GM12878 (cell line): ENCODE results near the gene SLC35F3. TPM values are rescaled to one million over a fixed set of nuclear protein-coding genes. Genes with fewer than 3 reads are reported as not detected.

Experiments
- ATAC-seq: fragments of 200-7000 bp; cut with Tn5 transposase; 3 replicates; pipeline ENCODE4 v1.9.1; 2020; ENCODE audit warnings: mild to moderate bottlenecking, moderate library complexity
- BruUV-seq: library from RNA; stranded (reverse); fragments of 400-500 nt; replicated peaks from 2 replicates; lab custom pipeline; 2021; lab: Mats Ljungman, UMichigan
- CTCF ChIA-PET: fragments of 300-600 bp; sonication (Branson Sonifier 250); formaldehyde crosslinking; extraction: SDS; loops from one replicate; lab custom pipeline; 2021; ENCODE audit warnings: inconsistent platforms; lab: Yijun Ruan, JAX
- POLR2A ChIA-PET: fragments of 350-600 bp; formaldehyde crosslinking; extraction: SDS; loops from one replicate; lab custom pipeline; 2021; ENCODE audit warnings: inconsistent platforms; lab: Charles Lee
- RAD21 ChIA-PET: fragments of 300-600 bp; sonication (Branson Sonifier 250); formaldehyde crosslinking; loops from one replicate; lab custom pipeline; 2023; ENCODE audit warnings: antibody characterized with exemption; ENCODE audit not compliant: unreplicated experiment; lab: Charles Lee
- SMC1A ChIA-PET: fragments of 300-600 bp; sonication (Branson Sonifier 250); formaldehyde crosslinking; loops from one replicate; lab custom pipeline; 2023; ENCODE audit not compliant: unreplicated experiment, uncharacterized antibody; lab: Charles Lee
- DNase-seq: peaks from one replicate; pipeline ENCODE4 v3.0.0-alpha.2; 2011; ENCODE audit warnings: low read depth, low spot score
- FAIRE-seq: peaks from 3 replicates; lab custom pipeline; 2011; peaks lifted over from hg19 to GRCh38; lab: Jason Lieb, UNC
- H2AFZ ChIP-seq: 2 replicates; pipeline ENCODE4 v1.6.0; 2011; ENCODE audit warnings: low read depth, low read length, control low read depth; ENCODE audit not compliant: control insufficient read depth
- H3K27ac ChIP-seq: 2 replicates; pipeline ENCODE4 v1.5.1; 2011; ENCODE audit warnings: control low read depth; ENCODE audit not compliant: control insufficient read depth, insufficient read depth
- H3K27me3 ChIP-seq, 2 experiments: replicated peaks in 1 of 2; 2 replicates each; pipeline versions ENCODE4 v1.6.0 to v1.6.1; 2011; ENCODE audit warnings: low read length in 1 of 2; ENCODE audit not compliant: control insufficient read depth in 2 of 2, insufficient read depth in 2 of 2
- H3K36me3 ChIP-seq, 2 experiments: 2 replicates each; pipeline ENCODE4 v1.5.1; 2011; ENCODE audit warnings: low read length in 1 of 2; ENCODE audit not compliant: control insufficient read depth in 2 of 2, insufficient read depth in 2 of 2
- H3K4me1 ChIP-seq: 2 replicates; pipeline ENCODE4 v1.6.1; 2011; ENCODE audit warnings: mild to moderate bottlenecking, low read length, moderate library complexity, mixed read lengths; ENCODE audit not compliant: control insufficient read depth, insufficient read depth
- H3K4me2 ChIP-seq: 2 replicates; pipeline ENCODE4 v1.6.0; 2011; ENCODE audit warnings: control low read depth; ENCODE audit not compliant: control insufficient read depth, insufficient read depth
- H3K4me3 ChIP-seq: fragments of 200-600 bp; sonication (generic); 2 replicates; pipeline ENCODE4 v1.5.1; 2016
- H3K79me2 ChIP-seq: 2 replicates; pipeline ENCODE4 v1.6.0; 2011; ENCODE audit warnings: low read length; ENCODE audit not compliant: control insufficient read depth, insufficient read depth
- H3K9ac ChIP-seq: 2 replicates; pipeline ENCODE4 v1.8.0; 2011; ENCODE audit warnings: low read length, control low read depth, mixed read lengths; ENCODE audit not compliant: control insufficient read depth, insufficient read depth
- H3K9me3 ChIP-seq: replicated peaks from 3 replicates; pipeline ENCODE4 v1.5.1; 2011; ENCODE audit warnings: mild to moderate bottlenecking, low read length; ENCODE audit not compliant: control insufficient read depth, insufficient read depth
- H4K20me1 ChIP-seq: 2 replicates; pipeline ENCODE4 v1.6.0; 2011; ENCODE audit not compliant: control insufficient read depth, insufficient read depth
- MAX ChIP-seq: IDR thresholded peaks from 2 replicates; pipeline ENCODE4 v1.6.1; 2012; ENCODE audit warnings: low read depth, low read length, improper control_type of control experiment
- NFIC ChIP-seq: IDR thresholded peaks from 2 replicates; pipeline ENCODE4 v1.6.1; 2012; ENCODE audit warnings: low read depth, mild to moderate bottlenecking, inconsistent platforms, low read length, moderate library complexity
- PBX3 ChIP-seq: IDR thresholded peaks from 2 replicates; pipeline ENCODE4 v1.6.1; 2011; ENCODE audit warnings: mild to moderate bottlenecking, low read depth, low read length, moderate library complexity; ENCODE audit not compliant: insufficient replicate concordance
- POLR2AphosphoS5 ChIP-seq: IDR thresholded peaks from 2 replicates; pipeline ENCODE4 v1.6.1; 2011; ENCODE audit warnings: mild to moderate bottlenecking, low read length, inconsistent platforms
- SMAD5 ChIP-seq: IDR thresholded peaks from 2 replicates; pipeline ENCODE4 v1.6.1; 2016; ENCODE audit warnings: antibody characterized with exemption, low read depth
- TCF3 ChIP-seq: IDR thresholded peaks from 2 replicates; pipeline ENCODE4 v1.6.1; 2012; ENCODE audit warnings: low read depth, mild to moderate bottlenecking, low read length, borderline replicate concordance; ENCODE audit not compliant: insufficient read depth
- WGBS: methylation state at CpG from one replicate; pipeline ENCODE4 v1.1.6; 2016; ENCODE audit warnings: low lambda C conversion rate; ENCODE audit not compliant: insufficient replicate concordance, insufficient coverage; ENCODE audit errors: missing lambda C conversion rate; 5-methylcytosine and 5-hydroxymethylcytosine counted together
- in situ Hi-C: fragments of 300-500 bp; cut with MboI; formaldehyde crosslinking; loops from 9 replicates; pipeline ENCODE4 v1.14.3; 2018; ENCODE audit warnings: mixed read lengths
- intact Hi-C: fragments of 100-400 bp; cut with micrococcal nuclease; formaldehyde crosslinking; loops from one replicate; pipeline ENCODE4 v1.14.2; 2022; ENCODE audit not compliant: unreplicated experiment
- polyA plus RNA-seq, 11 experiments: library from polyadenylated mRNA; depleted of rRNA in 4 of 11; unstranded in 6 of 11; stranded (reverse) in 5 of 11; fragments of >200 nt; fragmentation: Nextera tagmentation in 4 of 11; fragmentation: Illumina TruSeq in 1 of 11; extraction: Ambion mirVana in 4 of 11; extraction: Trizol in 1 of 11; gene quantifications; 1 replicate in 1 of 11; 2 replicates in 10 of 11; pipeline versions ENCODE4 v1.2.1 to v1.2.3, GENCODE V29; 2011 to 2016; ENCODE audit warnings: inconsistent platforms in 2 of 11, missing spikeins in 2 of 11, low read depth in 1 of 11
- total RNA-seq, 4 experiments: library from RNA; depleted of rRNA in 3 of 4; stranded (reverse); fragments of >200 nt in 3 of 4; fragmentation: Illumina TruSeq in 1 of 4; extraction: Trizol in 1 of 4; gene quantifications; 2 replicates each; pipeline versions ENCODE4 v1.2.1 to v1.2.3, GENCODE V29; 2013 to 2021

SLC35F3 gene
- total and polyA plus RNA-seq, 10 of the 15 experiments (the other 5 are each of a cell fraction or from before 2014, with no cell fraction given), result 1.0 to 8.6 (median 5.7) TPM

- TF ChIP-seq MAX (no peak), SMAD5 (no peak), NFIC (no peak), TCF3 (no peak), PBX3 (no peak)
These were observed 38.6 kb upstream of the SLC35F3 start (continued) for GRCh38 chr1:233865902-233866301.

GRCh38 chr1:233867028-233867427 lies 37.4 kb upstream of the SLC35F3 start:
- H3K36me3 ChIP-seq, result no peaks in the 10 kb centered on the region
- H3K27me3 ChIP-seq, result no peaks in the 10 kb centered on the region
- no TSS peak for BruUV-seq
- ChIA-PET POLR2A (no interaction called here), RAD21 (no interaction called here), SMC1A (interaction anchor here (0.7 kb wide), 1 partner anchor 190 kb away, joined by 3 read pairs; no protein-coding TSS in a partner anchor), CTCF (no interaction called here)
- WGBS, result 0% methylated on average over 2 of the region's 2 CpGs
- no peaks in the 10 kb centered on the region for H3K9me3 ChIP-seq
- FAIRE-seq (no peak), ATAC-seq (no peak), DNase-seq (no peak)
- no peak overlapping the region for H3K9ac ChIP-seq
- no peak overlapping the region for H2AFZ ChIP-seq
- no peaks in the 10 kb centered on the region for H4K20me1 ChIP-seq
- no peaks in the 10 kb centered on the region for H3K79me2 ChIP-seq
- H3K27ac ChIP-seq, result no peak overlapping the region
- intact Hi-C loops, result no loop called here
- no peaks in the 10 kb centered on the region for H3K4me1 ChIP-seq
- in situ Hi-C loops, result no loop called here
- no peak for TF ChIP-seq POLR2AphosphoS5
- no peak overlapping the region for H3K4me2 ChIP-seq
- H3K4me3 ChIP-seq, result no peak overlapping the region
